Right lobe of liver (tissue), 6 donors: ENCODE data around the gene TDRD1. TPM values are rescaled to one million over a fixed set of nuclear protein-coding genes. Genes with fewer than 3 reads are reported as not detected.

Source experiments
- ATAC-seq, 4 donors: fragments of 200-7000 bp; cut with Tn5 transposase; one replicate each; pipeline ENCODE4 v1.9.1; 2020; ENCODE audit warnings: mild to moderate bottlenecking in 4 of 4, moderate library complexity in 4 of 4
- DNase-seq, 3 donors: peaks; one replicate each; pipeline ENCODE4 v3.0.0-alpha.2; 2020
- H3K27ac ChIP-seq, 3 donors: fragments of 200-600 bp; one replicate each; pipeline ENCODE4 v1.8.0; 2022
- H3K27me3 ChIP-seq, 2 donors: fragments of 200-600 bp; one replicate each; pipeline ENCODE4 v1.8.0; 2022
- H3K36me3 ChIP-seq, 4 donors: fragments of 200-600 bp; sonication (generic) in 1 of 4; one replicate each; pipeline versions ENCODE4 v1.5.1 to v1.8.0; 2017 to 2022; ENCODE audit warnings: control low read depth in 1 of 4
- H3K4me1 ChIP-seq, 4 donors: fragments of 200-600 bp; sonication (generic) in 1 of 4; one replicate each; pipeline versions ENCODE4 v1.5.1 to v1.8.0; 2017 to 2022; ENCODE audit warnings: control low read depth in 1 of 4
- H3K4me3 ChIP-seq, 3 donors: fragments of 200-600 bp; one replicate each; pipeline ENCODE4 v1.8.0; 2022
- H3K9me3 ChIP-seq, 4 donors: fragments of 200-600 bp; sonication (generic) in 1 of 4; one replicate each; pipeline versions ENCODE4 v1.5.1 to v1.8.0; 2017 to 2022; ENCODE audit warnings: control low read depth in 1 of 4
- CTCF ChIP-seq, 4 donors: fragments of 200-600 bp in 3 of 4; fragments of 450-650 bp in 1 of 4; IDR thresholded peaks; one replicate each; pipeline versions ENCODE4 v1.5.1 to v1.8.0; 2016 to 2022; ENCODE audit warnings: antibody characterized with exemption in 4 of 4, mild to moderate bottlenecking in 2 of 4
- POLR2A ChIP-seq: fragments of 450-650 bp; IDR thresholded peaks from one replicate; pipeline ENCODE4 v1.6.1; 2017; ENCODE audit warnings: antibody characterized with exemption, mild to moderate bottlenecking
- WGBS: methylation state at CpG from one replicate; pipeline ENCODE4 v1.1.6; 2018; ENCODE audit warnings: low coverage, low lambda C conversion rate; ENCODE audit not compliant: insufficient coverage; ENCODE audit errors: missing lambda C conversion rate; 5-methylcytosine and 5-hydroxymethylcytosine counted together
- intact Hi-C, 2 donors: fragments of 100-400 bp; cut with DNase I; formaldehyde crosslinking; loops; one replicate each; pipeline versions ENCODE4 v1.11.2 to v1.14.1; 2022
- total RNA-seq, 6 experiments: library from RNA; depleted of rRNA in 2 of 6; stranded (reverse); fragments of >200 nt in 2 of 6; fragmentation: NEBNext Ultra II Directional in 3 of 6; extraction: Animal tissue kit (Norgen Biotek cat#: 25700) in 3 of 6; gene quantifications; one replicate each; pipeline versions ENCODE4 v1.1.0 to v1.2.4, GENCODE V29; 2016 to 2023
- donor health status: DM: no; HTN: yes; CAD: no.
- donor health status: DM: no; HTN: no; CAD: no.
- donor health status: DM: no; HTN: no; CAD: no.
- donor health status: DM: no; HTN: yes; CAD: no.
- donor health status: DM: no; HTN: yes; CAD: no.

The TDRD1 gene
- total RNA-seq, 6 experiments from 2014 or later: 0.06 to 0.17 (median 0.12) TPM; not detected in 1

- no peak for DNase-seq
- H3K27ac ChIP-seq: no peak overlapping the region
These were observed 96.9 kb downstream of the TDRD1 start for GRCh38 chr10:114276066-114276465.

GRCh38 chr10:114276671-114277070 lies 97.5 kb downstream of the TDRD1 start:
- TF ChIP-seq POLR2A: no peak
- no peak for TF ChIP-seq CTCF (IDR thresholded peaks at IDR 0.05)
- DNase-seq (no peak), ATAC-seq (no peak)
- intact Hi-C loops: no loop called here
- Histone ChIP-seq H3K9me3 (no peaks in the 10 kb centered on the region), H3K4me3 (no peak overlapping the region), H3K27me3 (no peaks in the 10 kb centered on the region), H3K36me3 (no peaks in the 10 kb centered on the region), H3K27ac (no peak overlapping the region), H3K4me1 (no peaks in the 10 kb centered on the region)
- WGBS: 80% methylated on average over 1 of the region's 6 CpGs

More at GRCh38 chr10:114276066-114276465, 96.9 kb downstream of the TDRD1 start:
- Histone ChIP-seq H3K4me3 (no peak overlapping the region), H3K9me3 (no peaks in the 10 kb centered on the region), H3K36me3 (no peaks in the 10 kb centered on the region), H3K27me3 (no peaks in the 10 kb centered on the region), H3K4me1 (no peaks in the 10 kb centered on the region)
- ATAC-seq: no peak
- intact Hi-C loops: no loop called here
- 83% methylated on average over 1 of the region's 6 CpGs for WGBS
- TF ChIP-seq POLR2A (no peak), CTCF (IDR thresholded peaks at IDR 0.05) (no peak)

- TF ChIP-seq CTCF (IDR thresholded peaks at IDR 0.05) (no peak), POLR2A (no peak)
- Histone ChIP-seq H3K4me3 (no peak overlapping the region), H3K27ac (no peak overlapping the region), H3K4me1 (no peaks in the 10 kb centered on the region), H3K27me3 (no peaks in the 10 kb centered on the region), H3K9me3 (no peaks in the 10 kb centered on the region), H3K36me3 (no peaks in the 10 kb centered on the region)
- 54% methylated on average over 5 of the region's 22 CpGs for WGBS
- intact Hi-C loops: no loop called here
- DNase-seq: no peak
- peak in 1 of 4 donors; percentile 13 for ATAC-seq
These were observed 99.2 kb downstream of the TDRD1 start for GRCh38 chr10:114278140-114278883.

- Histone ChIP-seq H3K27me3 (no peaks in the 10 kb centered on the region), H3K27ac (no peak overlapping the region), H3K9me3 (no peaks in the 10 kb centered on the region), H3K4me3 (no peak overlapping the region), H3K4me1 (no peaks in the 10 kb centered on the region), H3K36me3 (no peaks in the 10 kb centered on the region)
- DNase-seq (no peak), ATAC-seq (peak in 2 of 4 donors; percentile 23 to 43)
- intact Hi-C loops: no loop called here
- TF ChIP-seq POLR2A (no peak), CTCF (IDR thresholded peaks at IDR 0.05) (no peak)
- WGBS: no CpG with 5 or more reads among the region's 4 CpGs
These were observed 99.7 kb downstream of the TDRD1 start for GRCh38 chr10:114278884-114279191.
